HepG2 (cell line): Measurements from ENCODE around the gene CRISPLD2. TPM values are rescaled to one million over a fixed set of nuclear protein-coding genes. Genes with fewer than 3 reads are reported as not detected.

Experiments
- ATAC-seq: fragments of 200-7000 bp; cut with Tn5 transposase; 3 replicates; pipeline ENCODE4 v1.9.1; 2020; ENCODE audit warnings: mild to moderate bottlenecking, moderate library complexity
- BruUV-seq: library from RNA; stranded (reverse); fragments of 400-500 nt; replicated peaks from 2 replicates; lab custom pipeline; 2021; lab: Mats Ljungman, UMichigan
- CTCF ChIA-PET: fragments of 300-600 bp; formaldehyde crosslinking; extraction: SDS; loops from one replicate; lab custom pipeline; 2021; ENCODE audit warnings: low total read pairs, inconsistent platforms, low intra/inter-chr PET ratio; lab: Yijun Ruan, JAX
- POLR2A ChIA-PET: fragments of 350-600 bp; sonication (Branson Sonifier 250); formaldehyde crosslinking; loops from one replicate; lab custom pipeline; 2020; ENCODE audit warnings: antibody characterized with exemption, inconsistent platforms; lab: Yijun Ruan, JAX
- DNase-seq: peaks from one replicate; pipeline ENCODE4 v3.0.0-alpha.2; 2015; ENCODE audit warnings: low spot score
- FAIRE-seq: peaks from 3 replicates; lab custom pipeline; 2011; peaks lifted over from hg19 to GRCh38; lab: Jason Lieb, UNC
- H2AFZ ChIP-seq: one replicate; pipeline ENCODE4 v1.6.1; 2011; ENCODE audit warnings: low read length, inconsistent platforms
- H3K27ac ChIP-seq: fragments of 300-600 bp; 3 replicates; pipeline ENCODE4 v1.8.0; 2011; ENCODE audit warnings: mixed run types, mild to moderate bottlenecking, mixed read lengths, low read length, inconsistent platforms; ENCODE audit not compliant: insufficient read depth; ENCODE audit errors: extremely low read length
- H3K27me3 ChIP-seq, 2 experiments: fragments of 200-600 bp in 1 of 2; 2 replicates in 1 of 2; 3 replicates in 1 of 2; pipeline versions ENCODE4 v1.6.0 to v1.8.0; 2011; ENCODE audit warnings: low read length in 2 of 2, mild to moderate bottlenecking in 2 of 2, moderate library complexity in 2 of 2, inconsistent platforms in 1 of 2; ENCODE audit not compliant: insufficient read depth in 2 of 2, control insufficient read depth in 1 of 2
- H3K36me3 ChIP-seq, 2 experiments: fragments of 200-600 bp in 1 of 2; replicated peaks in 1 of 2; 2 replicates in 1 of 2; 3 replicates in 1 of 2; pipeline versions ENCODE4 v1.5.1 to v1.8.0; 2011; ENCODE audit warnings: low read length in 2 of 2, inconsistent platforms in 1 of 2; ENCODE audit not compliant: insufficient read depth in 2 of 2, control insufficient read depth in 1 of 2
- H3K4me1 ChIP-seq: 2 replicates; pipeline ENCODE4 v1.5.1; 2012; ENCODE audit warnings: low read length, inconsistent platforms; ENCODE audit not compliant: insufficient read depth
- H3K4me2 ChIP-seq: 2 replicates; pipeline ENCODE4 v1.6.0; 2011; ENCODE audit warnings: low read depth, low read length, inconsistent platforms
- H3K4me3 ChIP-seq, 3 experiments: fragments of 200-600 bp in 1 of 3; sonication (generic), shearing (Covaris generic) in 1 of 3; replicated peaks in 1 of 3; 2 replicates each; pipeline ENCODE4 v1.5.1; 2011 to 2016; ENCODE audit warnings: low read length in 3 of 3, inconsistent platforms in 2 of 3, low read depth in 2 of 3, mild to moderate bottlenecking in 2 of 3, control low read depth in 1 of 3, mixed read lengths in 1 of 3; ENCODE audit not compliant: insufficient read depth in 1 of 3
- H3K79me2 ChIP-seq: one replicate; pipeline ENCODE4 v1.6.1; 2011; ENCODE audit warnings: low read length, inconsistent platforms; ENCODE audit not compliant: insufficient read depth
- H3K9ac ChIP-seq: 2 replicates; pipeline ENCODE4 v1.6.0; 2011; ENCODE audit warnings: mild to moderate bottlenecking, low read depth, low read length, inconsistent platforms; ENCODE audit not compliant: insufficient read depth
- H3K9me3 ChIP-seq: 2 replicates; pipeline ENCODE4 v1.5.1; 2012; ENCODE audit warnings: mild to moderate bottlenecking, low read length
- H4K20me1 ChIP-seq: 2 replicates; pipeline ENCODE4 v1.6.0; 2011; ENCODE audit warnings: inconsistent platforms, mild to moderate bottlenecking, low read length, moderate library complexity; ENCODE audit not compliant: insufficient read depth
- CENPX ChIP-seq: sonication (generic); formaldehyde crosslinking; IDR thresholded peaks from 2 replicates; pipeline ENCODE4 v1.9.0; 2021; ENCODE audit warnings: mild to moderate bottlenecking, missing genetic modification reagents, moderate library complexity
- DRAP1 ChIP-seq: IDR thresholded peaks from 2 replicates; pipeline ENCODE4 v1.6.1; 2016; ENCODE audit warnings: missing genetic modification reagents, missing compliant biosample characterization
- DZIP1 ChIP-seq: sonication (generic); formaldehyde crosslinking; IDR thresholded peaks from 2 replicates; pipeline ENCODE4 v1.5.0; 2020; ENCODE audit warnings: mild to moderate bottlenecking, missing genetic modification reagents
- FLYWCH1 ChIP-seq: sonication (generic); formaldehyde crosslinking; IDR thresholded peaks from 2 replicates; pipeline ENCODE4 v1.8.1; 2023; ENCODE audit warnings: mild to moderate bottlenecking, missing genetic modification reagents
- ZNF441 ChIP-seq: sonication (generic); formaldehyde crosslinking; IDR thresholded peaks from 2 replicates; pipeline ENCODE4 v1.7.0; 2021; ENCODE audit warnings: missing genetic modification reagents, borderline replicate concordance
- ZNF572 ChIP-seq: sonication (generic); formaldehyde crosslinking; IDR thresholded peaks from 2 replicates; pipeline ENCODE4 v1.5.1; 2020; ENCODE audit warnings: mild to moderate bottlenecking, missing genetic modification reagents
- ZNF672 ChIP-seq: sonication (generic); formaldehyde crosslinking; IDR thresholded peaks from 2 replicates; pipeline ENCODE4 v1.8.1; 2022; ENCODE audit warnings: missing genetic modification reagents
- ZSCAN31 ChIP-seq: sonication (generic); formaldehyde crosslinking; IDR thresholded peaks from 2 replicates; pipeline ENCODE4 v1.5.0; 2020; ENCODE audit warnings: low read depth, mild to moderate bottlenecking, missing genetic modification reagents
- WGBS: methylation state at CpG from one replicate; pipeline ENCODE4 v1.1.6; 2017; ENCODE audit warnings: low lambda C conversion rate; 5-methylcytosine and 5-hydroxymethylcytosine counted together
- in situ Hi-C: cut with HindIII; loops from 2 replicates; pipeline ENCODE4 v1.10.0; 2017; ENCODE audit warnings: low pct_unique_long_range_greater_than_20kb; ENCODE audit not compliant: extremely low pct_ligation_motif_present
- intact Hi-C: fragments of 100-400 bp; cut with micrococcal nuclease; formaldehyde crosslinking; loops from one replicate; pipeline ENCODE4 v1.10.0; 2022; ENCODE audit not compliant: unreplicated experiment
- polyA plus RNA-seq, 8 experiments: library from polyadenylated mRNA; depleted of rRNA in 3 of 8; stranded (reverse) in 7 of 8; unstranded in 1 of 8; fragments of >200 nt; fragmentation: Illumina TruSeq in 4 of 8; extraction: Trizol in 4 of 8; gene quantifications; 2 replicates each; pipeline versions ENCODE4 v1.2.1 to v1.2.3, GENCODE V29; 2011 to 2016; ENCODE audit warnings: low read depth in 4 of 8, missing spikeins in 1 of 8, mixed read lengths in 1 of 8; ENCODE audit not compliant: insufficient read depth in 1 of 8
- total RNA-seq, 5 experiments: library from RNA; depleted of rRNA; stranded (reverse); fragments of >200 nt; fragmentation: Illumina TruSeq; extraction: Trizol; gene quantifications; 2 replicates each; pipeline ENCODE4 v1.2.3, GENCODE V29; 2016; ENCODE audit warnings: low read depth in 1 of 5

Gene CRISPLD2
- total and polyA plus RNA-seq, 2 of the 13 experiments (the other 11 are each of a cell fraction or from before 2014, with no cell fraction given) = 0.04 to 0.31 TPM

- Histone ChIP-seq H3K4me1 (peaks cover 11% of the 10 kb centered on the region; the same call in 1 of the 2 replicates), H3K79me2 (no peaks in the 10 kb centered on the region), H3K4me2 (no peak overlapping the region)
- in situ Hi-C loops = no loop called here
- FAIRE-seq = no peak
- TF ChIP-seq CENPX (CRISPR knock-in tag) (no peak), ZNF572 (CRISPR knock-in tag) (no peak), FLYWCH1 (CRISPR knock-in tag) (no peak), DZIP1 (CRISPR knock-in tag) (no peak), ZSCAN31 (CRISPR knock-in tag) (no peak), ZNF672 (CRISPR knock-in tag) (no peak)
- TF ChIP-seq, all 625 proteins: peak for 0
- CTCF ChIA-PET = no interaction called here
- no peak for ATAC-seq
- H3K9ac ChIP-seq = no peak overlapping the region
- H3K27me3 ChIP-seq = no peaks in the 10 kb centered on the region
- intact Hi-C loops = no loop called here
- no peak for DNase-seq
- H3K4me3 ChIP-seq = no peak overlapping the region
- no TSS peak for BruUV-seq
- H2AFZ ChIP-seq = no peak overlapping the region
- POLR2A ChIA-PET = no interaction called here
- H3K9me3 ChIP-seq = no peaks in the 10 kb centered on the region
- 91% methylated on average over 6 of the region's 6 CpGs for WGBS
- H4K20me1 ChIP-seq = no peaks in the 10 kb centered on the region
- H3K27ac ChIP-seq = no peak overlapping the region
- no peaks in the 10 kb centered on the region for H3K36me3 ChIP-seq
Measured at GRCh38 chr16:84791501-84791900, 28.3 kb upstream of the CRISPLD2 start.

GRCh38 chr16:84794186-84794585 is 25.6 kb upstream of the CRISPLD2 start:
- no peaks in the 10 kb centered on the region for H3K27me3 ChIP-seq
- FAIRE-seq (no peak), ATAC-seq (no peak), DNase-seq (no peak)
- no peak overlapping the region for H2AFZ ChIP-seq
- H3K4me1 ChIP-seq = no peaks in the 10 kb centered on the region
- H3K4me2 ChIP-seq = no peak overlapping the region
- intact Hi-C loops = loop anchor here (1.0 kb wide), 1 partner anchor 18 kb away; no protein-coding TSS in a partner anchor
- no peaks in the 10 kb centered on the region for H3K79me2 ChIP-seq
- no peaks in the 10 kb centered on the region for H4K20me1 ChIP-seq
- H3K27ac ChIP-seq = no peak overlapping the region
- in situ Hi-C loops = no loop called here
- no peak overlapping the region for H3K4me3 ChIP-seq
- 78% methylated on average over 6 of the region's 6 CpGs for WGBS
- CTCF ChIA-PET = no interaction called here
- no TSS peak for BruUV-seq
- POLR2A ChIA-PET = no interaction called here
- no peaks in the 10 kb centered on the region for H3K9me3 ChIP-seq
- no peak overlapping the region for H3K9ac ChIP-seq
- H3K36me3 ChIP-seq = no peaks in the 10 kb centered on the region
- TF ChIP-seq ZNF441 (CRISPR knock-in tag) (no peak), DRAP1 (CRISPR knock-in tag) (no peak)
